IPS-15b (cell line): ENCODE results near the gene KRT28.

Source experiments
- H3K27me3 ChIP-seq: one replicate; pipeline ENCODE4 v1.6.1; 2013; ENCODE audit warnings: low read length; ENCODE audit not compliant: control insufficient read depth, insufficient read depth
- H3K36me3 ChIP-seq: one replicate; pipeline ENCODE4 v1.6.1; 2013; ENCODE audit warnings: low read length; ENCODE audit not compliant: control insufficient read depth, insufficient read depth
- H3K4me1 ChIP-seq: one replicate; pipeline ENCODE4 v1.6.1; 2013; ENCODE audit warnings: mild to moderate bottlenecking, low read length; ENCODE audit not compliant: control insufficient read depth, insufficient read depth
- H3K4me3 ChIP-seq: one replicate; pipeline ENCODE4 v1.5.1; 2013; ENCODE audit warnings: low read depth, low read length
- H3K9ac ChIP-seq: one replicate; pipeline ENCODE4 v1.6.1; 2013; ENCODE audit warnings: low read depth, mild to moderate bottlenecking, low read length
- H3K9me3 ChIP-seq: one replicate; pipeline ENCODE4 v1.6.1; 2013; ENCODE audit warnings: mild to moderate bottlenecking, low read length; ENCODE audit not compliant: control insufficient read depth, insufficient read depth

KRT28 gene

GRCh38 chr17:40796846-40797245 lies 2.9 kb downstream of the KRT28 start:
- no peaks in the 10 kb centered on the region for H3K27me3 ChIP-seq
- H3K4me1 ChIP-seq = no peaks in the 10 kb centered on the region
- no peaks in the 10 kb centered on the region for H3K36me3 ChIP-seq
- H3K9ac ChIP-seq = no peak overlapping the region
- no peaks in the 10 kb centered on the region for H3K9me3 ChIP-seq
- H3K4me3 ChIP-seq = no peak overlapping the region

GRCh38 chr17:40795019-40795667 lies 4.6 kb downstream of the KRT28 start:
- no peak overlapping the region for H3K9ac ChIP-seq
- no peak overlapping the region for H3K4me3 ChIP-seq
- no peaks in the 10 kb centered on the region for H3K36me3 ChIP-seq
- H3K9me3 ChIP-seq = no peaks in the 10 kb centered on the region
- no peaks in the 10 kb centered on the region for H3K27me3 ChIP-seq
- H3K4me1 ChIP-seq = no peaks in the 10 kb centered on the region

- Histone ChIP-seq H3K9ac (no peak overlapping the region), H3K4me1 (no peaks in the 10 kb centered on the region), H3K4me3 (no peak overlapping the region), H3K27me3 (no peaks in the 10 kb centered on the region), H3K36me3 (no peaks in the 10 kb centered on the region), H3K9me3 (no peaks in the 10 kb centered on the region)
These were observed 5.3 kb downstream of the KRT28 start for GRCh38 chr17:40794466-40794865.

GRCh38 chr17:40793832-40794231 lies 5.9 kb downstream of the KRT28 start:
- Histone ChIP-seq H3K9me3 (no peaks in the 10 kb centered on the region), H3K36me3 (no peaks in the 10 kb centered on the region), H3K4me3 (no peak overlapping the region), H3K4me1 (no peaks in the 10 kb centered on the region), H3K27me3 (no peaks in the 10 kb centered on the region), H3K9ac (no peak overlapping the region)

- Histone ChIP-seq H3K4me1 (no peaks in the 10 kb centered on the region), H3K27me3 (no peaks in the 10 kb centered on the region), H3K9ac (no peak overlapping the region), H3K4me3 (no peak overlapping the region), H3K9me3 (no peaks in the 10 kb centered on the region), H3K36me3 (no peaks in the 10 kb centered on the region)
These were observed 7.8 kb downstream of the KRT28 start for GRCh38 chr17:40791787-40792436.

- Histone ChIP-seq H3K36me3 (no peaks in the 10 kb centered on the region), H3K4me1 (no peaks in the 10 kb centered on the region), H3K27me3 (no peaks in the 10 kb centered on the region), H3K4me3 (no peak overlapping the region), H3K9me3 (no peaks in the 10 kb centered on the region), H3K9ac (no peak overlapping the region)
These were observed 8.6 kb downstream of the KRT28 start for GRCh38 chr17:40791111-40791510.

GRCh38 chr17:40782450-40782849 lies 17.3 kb downstream of the KRT28 start, which contains the start of gene KRT27:
Gene KRT27 (minus strand): TSS chr17:40782550. CDS start chr17:40782493, 57 bp downstream.
- Histone ChIP-seq H3K9me3 (no peaks in the 10 kb centered on the region), H3K4me3 (no peak within 1 kb of the TSS), H3K36me3 (no peaks in the 10 kb centered on the region), H3K9ac (no peak within 1 kb of the TSS), H3K27me3 (peaks cover 24% of the 10 kb centered on the region), H3K4me1 (no peaks in the 10 kb centered on the region)

- no peaks in the 10 kb centered on the region for H3K36me3 ChIP-seq
- H3K27me3 ChIP-seq = peaks cover 24% of the 10 kb centered on the region
- H3K4me3 ChIP-seq = peak overlapping the region; percentile 15
- no peaks in the 10 kb centered on the region for H3K9me3 ChIP-seq
- no peaks in the 10 kb centered on the region for H3K4me1 ChIP-seq
- no peak overlapping the region for H3K9ac ChIP-seq
These were observed 20.4 kb downstream of the KRT28 start for GRCh38 chr17:40779181-40779909.

- Histone ChIP-seq H3K27me3 (peaks cover 24% of the 10 kb centered on the region), H3K4me3 (no peak overlapping the region), H3K9me3 (no peaks in the 10 kb centered on the region), H3K9ac (no peak overlapping the region), H3K36me3 (no peaks in the 10 kb centered on the region), H3K4me1 (no peaks in the 10 kb centered on the region)
These were observed 21.3 kb downstream of the KRT28 start for GRCh38 chr17:40778461-40778860.

- H3K4me1 ChIP-seq = no peaks in the 10 kb centered on the region
- H3K9ac ChIP-seq = no peak overlapping the region
- no peaks in the 10 kb centered on the region for H3K9me3 ChIP-seq
- no peaks in the 10 kb centered on the region for H3K36me3 ChIP-seq
- no peak overlapping the region for H3K4me3 ChIP-seq
- H3K27me3 ChIP-seq = peaks cover 24% of the 10 kb centered on the region
These were observed 21.8 kb downstream of the KRT28 start for GRCh38 chr17:40777971-40778370.

- Histone ChIP-seq H3K36me3 (no peaks in the 10 kb centered on the region), H3K9me3 (no peaks in the 10 kb centered on the region)
These were observed 22.3 kb downstream of the KRT28 start for GRCh38 chr17:40777459-40777858.

GRCh38 chr17:40775945-40776344 lies 23.8 kb downstream of the KRT28 start:
- no peak overlapping the region for H3K9ac ChIP-seq
- H3K27me3 ChIP-seq = peaks cover 26% of the 10 kb centered on the region
- H3K36me3 ChIP-seq = no peaks in the 10 kb centered on the region
- H3K9me3 ChIP-seq = no peaks in the 10 kb centered on the region
- H3K4me3 ChIP-seq = no peak overlapping the region
- no peaks in the 10 kb centered on the region for H3K4me1 ChIP-seq

More at GRCh38 chr17:40777459-40777858, 22.3 kb downstream of the KRT28 start:
- Histone ChIP-seq H3K9ac (no peak overlapping the region), H3K27me3 (peaks cover 24% of the 10 kb centered on the region), H3K4me1 (no peaks in the 10 kb centered on the region), H3K4me3 (no peak overlapping the region)
